K562 (cell line): ENCODE measurements around the gene MPST. TPM values are rescaled to one million over a fixed set of nuclear protein-coding genes. Genes with fewer than 3 reads are reported as not detected.

Experiments used
- CGGBP1 ChIP-seq: fragments of 250-450 bp; sonication (Bioruptor Pico); IDR thresholded peaks from 2 replicates; pipeline ENCODE4 v1.9.0; 2021; ENCODE audit warnings: mild to moderate bottlenecking
- CTCFL ChIP-seq: IDR thresholded peaks from 2 replicates; pipeline ENCODE4 v1.6.1; 2011; ENCODE audit warnings: borderline replicate concordance, low read depth, mild to moderate bottlenecking, moderate library complexity, low read length; ENCODE audit not compliant: insufficient read depth, poor library complexity, severe bottlenecking
- GABPA ChIP-seq: fragments of 200-800 bp; sonication (Bioruptor generic); conservative IDR thresholded peaks from 2 replicates; pipeline ENCODE4 v1.6.1; 2016; ENCODE audit warnings: low read depth, missing genetic modification characterization, missing compliant biosample characterization
- GTF2B ChIP-seq: IDR thresholded peaks from 2 replicates; pipeline ENCODE4 v1.6.1; 2011; ENCODE audit not compliant: insufficient read length; ENCODE audit errors: extremely low read depth
- HNRNPLL ChIP-seq: fragments of 200-400 bp; formaldehyde crosslinking; IDR thresholded peaks from 2 replicates; pipeline ENCODE4 v1.6.1; 2017; ENCODE audit warnings: low read length, low read depth, mild to moderate bottlenecking; ENCODE audit not compliant: poor library complexity, severe bottlenecking
- JUND ChIP-seq, 2 experiments: IDR thresholded peaks; 2 replicates in 1 of 2; 3 replicates in 1 of 2; pipeline ENCODE4 v1.6.1; 2011; ENCODE audit warnings: borderline replicate concordance in 2 of 2, low read depth in 2 of 2, low read length in 2 of 2, improper control_type of control experiment in 1 of 2, missing biosample characterization in 1 of 2, missing genetic modification characterization in 1 of 2, missing genetic modification reagents in 1 of 2
- KLF1 ChIP-seq: fragments of 450-650 bp; IDR thresholded peaks from 2 replicates; pipeline ENCODE4 v1.6.1; 2016; ENCODE audit warnings: missing genetic modification characterization, missing compliant biosample characterization
- MAFG ChIP-seq: fragments of 450-650 bp; conservative IDR thresholded peaks from 2 replicates; pipeline ENCODE4 v1.6.1; 2016; ENCODE audit warnings: missing genetic modification characterization, missing compliant biosample characterization
- MTF1 ChIP-seq: fragments of 250-450 bp; sonication (Bioruptor Pico); IDR thresholded peaks from 2 replicates; pipeline ENCODE4 v1.9.0; 2021; ENCODE audit warnings: moderate library complexity, mild to moderate bottlenecking, inconsistent platforms, borderline replicate concordance
- NFE2L1 ChIP-seq: fragments of 450-650 bp; IDR thresholded peaks from 2 replicates; pipeline ENCODE4 v1.6.1; 2016; ENCODE audit warnings: missing genetic modification characterization, low read depth, mild to moderate bottlenecking, missing compliant biosample characterization, moderate library complexity, borderline replicate concordance
- PATZ1 ChIP-seq: fragments of 250-450 bp; sonication (Bioruptor Pico); IDR thresholded peaks from 2 replicates; pipeline ENCODE4 v1.5.0; 2020; ENCODE audit warnings: mild to moderate bottlenecking, borderline replicate concordance
- RBM34 ChIP-seq: fragments of 200-400 bp; formaldehyde crosslinking; IDR thresholded peaks from 2 replicates; pipeline ENCODE4 v1.6.1; 2018; ENCODE audit warnings: low read length, borderline replicate concordance; ENCODE audit not compliant: insufficient read depth
- SMC3 ChIP-seq: conservative IDR thresholded peaks from 2 replicates; pipeline ENCODE4 v1.6.1; 2011; ENCODE audit warnings: low read depth, low read length, improper control_type of control experiment; ENCODE audit not compliant: insufficient read depth
- TAF7 ChIP-seq: fragments of 450-650 bp; IDR thresholded peaks from 2 replicates; pipeline ENCODE4 v1.6.1; 2016; ENCODE audit warnings: missing genetic modification characterization, missing compliant biosample characterization
- TAL1 ChIP-seq: fragments of 450-650 bp; IDR thresholded peaks from 2 replicates; pipeline ENCODE4 v1.6.1; 2016; ENCODE audit warnings: mild to moderate bottlenecking
- TCF7L2 ChIP-seq: fragments of 150-350 bp; IDR thresholded peaks from 2 replicates; pipeline ENCODE4 v1.6.1; 2016; ENCODE audit warnings: low read depth, mild to moderate bottlenecking, low read length, moderate library complexity
- TFAP4 ChIP-seq: sonication (generic); formaldehyde crosslinking; IDR thresholded peaks from 2 replicates; pipeline ENCODE4 v1.8.0; 2022; ENCODE audit warnings: missing genetic modification reagents, mild to moderate bottlenecking, moderate library complexity, borderline replicate concordance
- ZBTB49 ChIP-seq: sonication (generic); formaldehyde crosslinking; IDR thresholded peaks from 2 replicates; pipeline ENCODE4 v1.8.0; 2022; ENCODE audit warnings: missing genetic modification reagents, mild to moderate bottlenecking, borderline replicate concordance
- ZNF224 ChIP-seq: sonication (generic); formaldehyde crosslinking; IDR thresholded peaks from 2 replicates; pipeline ENCODE4 v1.8.0; 2022; ENCODE audit warnings: mild to moderate bottlenecking, missing genetic modification reagents
- polyA plus RNA-seq, 8 experiments: library from polyadenylated mRNA; depleted of rRNA in 4 of 8; stranded (reverse) in 5 of 8; unstranded in 3 of 8; fragments of >200 nt; fragmentation: Nextera tagmentation in 2 of 8; fragmentation: Illumina TruSeq in 1 of 8; extraction: Ambion mirVana in 2 of 8; extraction: Trizol in 1 of 8; gene quantifications; 2 replicates each; pipeline versions ENCODE4 v1.2.1 to v1.2.3, GENCODE V29; 2011 to 2014; ENCODE audit warnings: inconsistent platforms in 1 of 8, missing spikeins in 1 of 8
- total RNA-seq, 7 experiments: library from RNA; depleted of rRNA in 6 of 7; stranded (reverse); fragments of >200 nt in 6 of 7; fragmentation: Illumina TruSeq in 2 of 7; extraction: Trizol in 2 of 7; gene quantifications; 2 replicates each; pipeline versions ENCODE4 v1.2.1 to v1.2.3, GENCODE V29; 2011 to 2021; ENCODE audit warnings: low replicate concordance in 1 of 7

Gene MPST
- total and polyA plus RNA-seq, 9 of the 15 experiments (the other 6 are each of a cell fraction or from before 2014, with no cell fraction given), result 0.65 to 104 (median 24.3) TPM

GRCh38 chr22:36982136-36982535, 37.4 kb upstream of the MPST start (continued):
- peak; percentile 69; the same call in 1 of the 2 replicates for TF ChIP-seq TFAP4 (CRISPR knock-in tag)
- TF ChIP-seq TAL1, result peak; percentile 91
- TF ChIP-seq ZBTB49, result no peak
- TF ChIP-seq CTCFL, result peak; percentile 22
- TF ChIP-seq KLF1 (tag), result no peak
- no peak for TF ChIP-seq SMC3
- no peak for TF ChIP-seq MAFG (tag)
- no peak for TF ChIP-seq JUND (IDR thresholded peaks at IDR 0.05; ENCODE audit: borderline replicate concordance, low read depth, low read length)
- TF ChIP-seq JUND (tag; IDR thresholded peaks at IDR 0.05; ENCODE audit: borderline replicate concordance, low read depth, low read length), result no peak
- TF ChIP-seq GABPA (tag), result no peak
- no peak for TF ChIP-seq PATZ1
- TF ChIP-seq HNRNPLL, result no peak
- TF ChIP-seq TCF7L2, result no peak
- no peak for TF ChIP-seq ZNF224 (CRISPR knock-in tag)
- no peak for TF ChIP-seq CGGBP1
- TF ChIP-seq NFE2L1 (tag), result no peak
- no peak for TF ChIP-seq GTF2B
- TF ChIP-seq TAF7 (tag), result no peak
- TF ChIP-seq RBM34, result no peak
- no peak for TF ChIP-seq MTF1 (CRISPR knock-in tag)
